GM21526 (cell line): ENCODE measurements around the gene ATP8B3.

Source experiments
- ATAC-seq: cut with Tn5 transposase; IDR thresholded peaks from one replicate; pipeline ENCODE4 v1.9.1; 2021; ENCODE audit warnings: moderate library complexity; ENCODE audit not compliant: unreplicated experiment, low FRiP score

Gene ATP8B3

GRCh38 chr19:1816530-1817298 lies 4.6 kb upstream of the ATP8B3 start:
- ATAC-seq, result no peak

DNA sequence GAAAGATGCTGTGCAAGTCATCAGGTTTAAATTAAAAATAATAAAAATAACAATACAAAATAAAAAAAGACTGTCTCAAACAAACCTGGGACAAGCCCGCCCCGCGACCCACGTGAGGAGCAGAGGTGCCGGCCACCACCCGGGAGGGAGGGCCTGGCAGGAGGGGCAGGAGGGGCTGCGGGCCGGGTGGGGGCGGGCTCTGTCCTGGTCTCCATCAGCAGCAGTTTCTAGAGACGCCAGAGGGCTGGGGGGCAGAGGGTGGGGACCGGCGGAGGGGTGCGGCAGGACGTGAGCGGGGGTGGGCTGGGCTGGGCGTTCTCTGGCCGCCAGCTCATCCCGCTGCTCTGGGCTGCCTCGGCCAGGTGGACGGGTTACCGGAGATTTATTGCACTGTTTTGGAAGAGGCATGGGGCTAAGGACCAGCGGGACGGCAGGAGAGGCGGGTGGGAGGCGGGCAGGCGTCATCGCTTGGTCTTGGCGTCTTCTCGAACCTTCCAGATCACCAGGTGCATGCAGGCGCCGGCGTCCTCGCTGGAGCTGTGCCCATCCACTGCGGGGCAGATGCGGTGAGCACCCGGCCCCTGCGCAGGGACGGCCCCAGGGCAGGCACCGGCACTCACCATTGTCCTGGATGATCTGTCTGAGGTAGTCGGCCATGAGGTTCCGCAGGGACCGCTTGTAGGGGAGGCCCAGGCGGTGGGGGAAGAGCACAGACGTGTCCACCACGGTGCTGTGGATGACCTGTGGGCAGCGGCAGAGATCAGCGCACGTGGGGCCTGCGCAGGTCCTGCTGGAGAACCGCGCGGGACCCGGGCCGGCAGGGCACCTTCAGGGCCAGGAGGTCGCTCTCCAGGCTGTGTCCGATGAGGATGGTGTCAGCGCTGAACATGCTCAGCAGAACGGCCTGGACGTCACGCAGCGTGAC lies 3.8 kb upstream of the ATP8B3 start:
- no peak for ATAC-seq

- ATAC-seq, result no peak
Observed at GRCh38 chr19:1814833-1815604, 2.9 kb upstream of the ATP8B3 start.

- ATAC-seq, result no peak
Observed at GRCh38 chr19:1814391-1814790, 2.3 kb upstream of the ATP8B3 start.

DNA sequence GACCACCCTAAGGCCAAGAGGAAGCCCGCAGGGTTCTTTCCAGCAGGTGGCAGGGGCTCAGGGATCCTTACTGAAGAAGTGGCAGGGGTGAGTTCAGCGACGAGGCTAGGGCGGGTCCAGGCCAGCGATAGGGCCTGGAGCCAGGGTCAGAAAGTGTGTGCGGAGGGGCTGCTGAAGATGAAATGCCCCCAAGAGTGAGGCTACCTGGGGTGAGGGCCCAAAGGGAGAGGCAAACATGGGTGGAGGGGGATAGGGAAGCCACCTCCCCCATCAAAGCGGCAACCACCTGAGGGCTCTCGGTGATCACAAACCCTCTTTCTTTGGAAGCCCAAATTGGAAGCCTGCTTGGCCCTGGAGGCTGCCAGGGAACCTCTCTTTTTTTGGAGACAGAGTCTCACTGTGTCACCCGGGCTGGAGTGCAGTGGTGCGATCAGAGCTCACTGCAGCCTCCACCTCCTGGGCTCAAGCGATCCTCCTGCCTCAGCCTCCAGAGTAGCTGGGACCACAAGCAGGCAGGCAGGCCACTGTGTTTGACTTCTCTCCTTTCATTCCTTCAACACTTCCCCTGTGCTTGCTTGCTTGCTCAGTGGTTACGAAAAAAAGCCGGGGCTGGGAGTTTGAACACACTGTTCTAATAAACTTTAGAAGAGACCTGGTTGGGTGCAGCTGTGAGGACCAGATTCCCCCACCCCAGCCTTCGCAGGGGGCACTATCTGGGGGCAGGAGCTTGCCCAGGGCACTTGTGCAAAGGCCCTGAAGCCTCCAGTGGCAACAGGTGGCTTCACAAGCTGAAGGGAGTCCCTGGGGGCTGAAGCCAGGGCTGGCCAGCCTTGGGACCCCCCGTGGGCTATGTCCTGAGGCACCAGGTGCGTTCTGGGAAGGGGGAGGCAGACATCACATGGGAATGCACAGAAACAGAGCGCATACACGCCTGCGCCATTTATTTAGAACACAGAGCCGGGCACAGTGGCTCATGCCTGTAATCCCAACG lies 1.4 kb upstream of the ATP8B3 start:
- ATAC-seq, result no peak

DNA sequence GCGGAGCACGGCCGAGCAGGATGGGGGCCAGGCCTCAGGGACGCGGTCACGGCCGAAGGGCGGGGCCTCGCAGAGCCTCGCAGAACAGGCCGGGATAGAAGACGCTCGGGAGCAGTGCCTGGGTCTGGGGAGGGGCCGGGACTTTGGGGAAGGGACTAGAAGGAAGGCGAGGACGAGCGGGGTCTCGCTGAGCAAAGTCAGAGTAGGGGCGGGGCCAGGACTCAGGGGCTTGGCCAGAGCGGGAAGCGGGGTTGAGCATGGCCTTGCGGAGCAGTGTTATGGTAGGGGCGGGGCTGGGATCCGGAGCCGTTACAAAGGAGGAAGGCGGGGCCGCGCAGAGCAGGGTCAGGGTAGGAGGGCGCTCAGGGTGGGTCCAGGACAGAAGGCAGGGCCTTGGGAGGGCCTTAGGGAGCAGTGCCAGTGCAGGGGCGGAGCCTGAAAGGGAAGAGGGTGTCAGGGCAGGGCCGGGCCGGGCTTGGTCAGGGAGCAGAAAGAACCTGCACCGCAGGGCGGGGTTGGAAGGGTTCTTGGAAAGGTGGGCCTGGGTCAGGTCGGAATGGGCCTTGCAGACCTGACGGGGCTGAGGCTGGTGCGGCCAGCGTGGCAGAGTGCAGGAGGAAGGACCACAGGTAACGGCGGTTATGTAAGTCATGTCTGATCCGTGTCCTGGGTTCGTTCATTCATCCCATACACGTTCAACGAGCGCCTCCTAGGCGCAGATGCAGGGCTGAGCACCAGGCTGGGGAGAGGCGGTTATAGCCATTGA lies 533 bp upstream of the ATP8B3 start:
- ATAC-seq, result peak; percentile 70

GRCh38 chr19:1811472-1811894 lies 593 bp downstream of the ATP8B3 start:
- no peak for ATAC-seq

- ATAC-seq, result no peak
Observed at GRCh38 chr19:1810439-1811160, 1.5 kb downstream of the ATP8B3 start.

- ATAC-seq, result no peak
Observed at GRCh38 chr19:1809678-1810077, 2.4 kb downstream of the ATP8B3 start.

GRCh38 chr19:1808395-1808731 lies 3.7 kb downstream of the ATP8B3 start:
- no peak for ATAC-seq

DNA sequence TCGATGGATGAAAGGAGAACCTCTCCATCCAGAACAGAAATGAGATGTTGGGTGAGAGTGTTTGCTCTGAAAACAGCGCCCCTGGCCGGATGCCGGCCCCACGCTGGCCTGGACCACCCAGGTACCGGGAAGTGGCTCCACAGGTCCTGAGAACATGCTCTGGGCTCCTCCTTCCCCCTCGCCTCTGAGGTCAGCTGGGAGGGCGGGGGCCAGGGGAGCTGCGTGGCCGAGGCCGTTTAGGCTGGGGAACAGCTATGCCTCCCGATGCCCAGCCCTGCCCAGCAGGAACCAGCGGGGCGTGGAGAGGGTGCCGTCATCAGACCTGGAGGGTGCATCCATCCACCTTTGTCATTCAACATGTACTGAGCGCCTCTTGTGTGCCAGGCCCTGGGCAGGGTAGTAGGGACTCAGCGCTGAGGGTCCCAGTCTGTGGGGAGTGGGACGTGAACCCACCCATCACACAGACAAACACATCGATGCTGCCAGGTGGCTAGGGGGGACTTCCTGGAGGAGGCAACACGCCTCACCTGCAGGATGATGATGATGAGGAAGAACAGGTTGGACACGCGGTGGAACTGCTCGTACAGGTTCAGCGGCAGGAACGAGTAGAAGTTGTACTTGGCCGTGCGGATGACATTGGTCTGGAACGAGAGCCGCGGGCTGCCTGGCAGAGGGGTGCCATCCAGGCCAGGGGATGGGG lies 4.2 kb downstream of the ATP8B3 start:
- no peak for ATAC-seq

- no peak for ATAC-seq
Observed at GRCh38 chr19:1807030-1807694, 4.9 kb downstream of the ATP8B3 start.

GRCh38 chr19:1806184-1807029 lies 5.7 kb downstream of the ATP8B3 start:
- ATAC-seq, result no peak

DNA sequence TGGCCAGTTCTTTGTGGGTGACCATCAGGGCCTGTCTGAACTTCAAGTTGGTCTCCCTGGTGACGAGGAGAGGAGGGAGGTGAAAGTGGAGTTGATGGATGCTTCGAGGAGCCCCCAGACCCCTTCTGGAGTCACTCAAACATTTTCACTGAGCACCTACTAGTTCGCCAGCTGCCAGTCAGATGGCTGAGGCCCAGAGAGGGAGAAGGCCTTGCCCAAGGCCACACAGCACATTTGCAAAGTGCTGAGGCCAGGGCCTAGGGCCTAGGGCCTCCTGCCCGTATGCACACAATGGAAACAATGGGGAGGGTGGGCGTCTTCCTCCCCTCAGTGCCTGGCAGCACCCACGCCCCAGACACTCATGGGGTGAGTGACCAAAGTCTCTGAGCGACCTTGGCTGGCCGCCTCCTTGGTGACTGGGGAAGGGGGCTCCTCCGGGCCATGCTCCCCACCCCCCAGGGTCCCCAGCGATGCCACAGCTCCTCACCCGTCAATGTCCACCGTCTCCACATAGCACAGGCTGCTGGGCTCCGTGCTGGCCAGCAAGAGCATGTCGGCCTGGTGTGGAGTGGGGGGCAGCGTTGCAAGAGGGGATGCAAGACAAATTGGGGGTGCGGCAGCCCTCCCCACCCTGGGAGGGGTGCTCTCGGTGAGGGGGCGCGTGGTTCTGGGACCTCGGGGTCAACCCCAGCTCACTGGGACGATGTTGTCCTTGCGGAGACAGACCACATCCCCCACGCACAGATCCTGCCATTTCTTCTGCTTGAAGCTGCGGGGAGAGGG lies 6.5 kb downstream of the ATP8B3 start:
- ATAC-seq, result no peak

GRCh38 chr19:1804858-1805257 lies 7.2 kb downstream of the ATP8B3 start:
- ATAC-seq, result no peak
